Measurements from ENCODE around the gene FAM228B. TPM values are rescaled to one million over a fixed set of nuclear protein-coding genes. Genes with fewer than 3 reads are reported as not detected.

FAM228B gene
- total and polyA plus RNA-seq, 9 of the 15 experiments (the other 6 are each of a cell fraction or from before 2014, with no cell fraction given): 1.1 to 3.7 (median 2.6) TPM

DNA sequence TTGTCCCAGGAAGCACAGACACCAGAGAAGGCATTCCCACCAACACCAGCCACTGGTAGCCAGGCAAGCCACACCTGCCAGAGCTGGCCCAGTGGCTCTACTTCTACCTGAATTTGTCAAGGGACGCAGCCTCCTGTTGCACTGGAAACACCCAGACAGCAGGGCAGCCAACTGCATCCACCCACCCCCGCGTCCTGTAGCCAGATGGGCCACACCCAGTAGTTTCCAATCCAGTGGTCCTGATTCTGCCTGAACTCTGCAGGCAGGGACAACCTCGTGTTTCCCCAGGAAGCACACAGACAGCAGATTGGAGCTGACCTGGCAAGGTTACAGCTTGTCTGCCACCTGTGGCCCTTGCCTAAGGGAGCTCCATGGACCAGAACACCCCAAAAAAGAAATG, 18.4 kb upstream of the FAM228B start:
- no peaks in the 10 kb centered on the region for H3K79me2 ChIP-seq (ENCODE audit: control insufficient read depth, insufficient read depth, low read length)
- CTCF ChIA-PET (ENCODE audit: low intra/inter-chr PET ratio): no interaction called here
- H3K27me3 ChIP-seq (ENCODE audit: control insufficient read depth in 2 of 2, insufficient read depth in 2 of 2, low read length in 2 of 2): peaks cover 0 to 6% of the 10 kb centered on the region in 2 experiments; a peak in 1 of 5 replicates
- H3K27ac ChIP-seq (ENCODE audit: extremely low read depth, low read depth, low read length): no peak overlapping the region
- no peak overlapping the region for H2AFZ ChIP-seq (ENCODE audit: low read depth, low read length)
- BruUV-seq (replicated peaks): no TSS peak
- DNase-seq (ENCODE audit: extremely low read depth in 1 of 4, low spot score in 3 of 4) (no peak), ATAC-seq (peak; percentile 65), FAIRE-seq (no peak)
- peaks cover 0 to 4% of the 10 kb centered on the region in 2 experiments; a peak in 2 of 5 replicates for H3K4me1 ChIP-seq (replicated peaks in 1 of 2; ENCODE audit: control insufficient read depth in 2 of 2, insufficient read depth in 2 of 2, low read length in 2 of 2)
- H3K9me3 ChIP-seq (replicated peaks; ENCODE audit: control insufficient read depth, insufficient read depth, low read depth, low read length): no peaks in the 10 kb centered on the region
- POLR2A ChIA-PET: interaction anchor here (0.6 kb wide), 1 partner anchor 1483 kb away, joined by 4 read pairs; no protein-coding TSS in a partner anchor
- in situ Hi-C loops (cut with MboI): no loop called here
- H3K36me3 ChIP-seq (ENCODE audit: control insufficient read depth, insufficient read depth, low read length): no peaks in the 10 kb centered on the region
- H3K4me3 ChIP-seq: no peak overlapping the region
- 4% methylated on average over 4 of the region's 4 CpGs for WGBS (ENCODE audit: insufficient coverage, low coverage, missing lambda C conversion rate)
- intact Hi-C loops (cut with micrococcal nuclease): no loop called here
- no peaks in the 10 kb centered on the region for H4K20me1 ChIP-seq (replicated peaks; ENCODE audit: control insufficient read depth, insufficient read depth, low read length)
- no peak overlapping the region for H3K4me2 ChIP-seq (ENCODE audit: insufficient read depth, low read length)
- 0 out of 4 replicates have a peak overlapping the region, but pooled peaks of 1 of the 2 experiments have one; percentile 35 for H3K9ac ChIP-seq (ENCODE audit: insufficient read depth in 1 of 2, low read depth in 2 of 2, low read length in 2 of 2)
- no peaks in the 10 kb centered on the region for H3K9me1 ChIP-seq (ENCODE audit: control insufficient read depth, insufficient read depth, low read length)
- TF ChIP-seq, protein P1, sequence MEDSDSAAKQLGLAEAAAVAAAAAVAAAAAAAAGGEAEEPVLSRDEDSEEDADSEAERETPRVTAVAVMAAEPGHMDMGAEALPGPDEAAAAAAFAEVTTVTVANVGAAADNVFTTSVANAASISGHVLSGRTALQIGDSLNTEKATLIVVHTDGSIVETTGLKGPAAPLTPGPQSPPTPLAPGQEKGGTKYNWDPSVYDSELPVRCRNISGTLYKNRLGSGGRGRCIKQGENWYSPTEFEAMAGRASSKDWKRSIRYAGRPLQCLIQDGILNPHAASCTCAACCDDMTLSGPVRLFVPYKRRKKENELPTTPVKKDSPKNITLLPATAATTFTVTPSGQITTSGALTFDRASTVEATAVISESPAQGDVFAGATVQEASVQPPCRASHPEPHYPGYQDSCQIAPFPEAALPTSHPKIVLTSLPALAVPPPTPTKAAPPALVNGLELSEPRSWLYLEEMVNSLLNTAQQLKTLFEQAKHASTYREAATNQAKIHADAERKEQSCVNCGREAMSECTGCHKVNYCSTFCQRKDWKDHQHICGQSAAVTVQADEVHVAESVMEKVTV (CRISPR knock-in tag; IDR thresholded peaks at IDR 0.05): no peak
- TF ChIP-seq MED1 (CRISPR knock-in tag; IDR thresholded peaks at IDR 0.05; ENCODE audit: borderline replicate concordance): no peak
- TF ChIP-seq NFIX (CRISPR knock-in tag; IDR thresholded peaks at IDR 0.05; ENCODE audit: low read depth): no peak
- TF ChIP-seq, protein P2, sequence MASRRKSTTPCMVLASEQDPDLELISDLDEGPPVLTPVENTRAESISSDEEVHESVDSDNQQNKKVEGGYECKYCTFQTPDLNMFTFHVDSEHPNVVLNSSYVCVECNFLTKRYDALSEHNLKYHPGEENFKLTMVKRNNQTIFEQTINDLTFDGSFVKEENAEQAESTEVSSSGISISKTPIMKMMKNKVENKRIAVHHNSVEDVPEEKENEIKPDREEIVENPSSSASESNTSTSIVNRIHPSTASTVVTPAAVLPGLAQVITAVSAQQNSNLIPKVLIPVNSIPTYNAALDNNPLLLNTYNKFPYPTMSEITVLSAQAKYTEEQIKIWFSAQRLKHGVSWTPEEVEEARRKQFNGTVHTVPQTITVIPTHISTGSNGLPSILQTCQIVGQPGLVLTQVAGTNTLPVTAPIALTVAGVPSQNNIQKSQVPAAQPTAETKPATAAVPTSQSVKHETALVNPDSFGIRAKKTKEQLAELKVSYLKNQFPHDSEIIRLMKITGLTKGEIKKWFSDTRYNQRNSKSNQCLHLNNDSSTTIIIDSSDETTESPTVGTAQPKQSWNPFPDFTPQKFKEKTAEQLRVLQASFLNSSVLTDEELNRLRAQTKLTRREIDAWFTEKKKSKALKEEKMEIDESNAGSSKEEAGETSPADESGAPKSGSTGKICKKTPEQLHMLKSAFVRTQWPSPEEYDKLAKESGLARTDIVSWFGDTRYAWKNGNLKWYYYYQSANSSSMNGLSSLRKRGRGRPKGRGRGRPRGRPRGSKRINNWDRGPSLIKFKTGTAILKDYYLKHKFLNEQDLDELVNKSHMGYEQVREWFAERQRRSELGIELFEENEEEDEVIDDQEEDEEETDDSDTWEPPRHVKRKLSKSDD (conservative IDR thresholded peaks at IDR 0.05; ENCODE audit: low read length): no peak
- no peak for TF ChIP-seq ZNF121 (CRISPR knock-in tag; conservative IDR thresholded peaks at IDR 0.05)
- TF ChIP-seq, protein P3, sequence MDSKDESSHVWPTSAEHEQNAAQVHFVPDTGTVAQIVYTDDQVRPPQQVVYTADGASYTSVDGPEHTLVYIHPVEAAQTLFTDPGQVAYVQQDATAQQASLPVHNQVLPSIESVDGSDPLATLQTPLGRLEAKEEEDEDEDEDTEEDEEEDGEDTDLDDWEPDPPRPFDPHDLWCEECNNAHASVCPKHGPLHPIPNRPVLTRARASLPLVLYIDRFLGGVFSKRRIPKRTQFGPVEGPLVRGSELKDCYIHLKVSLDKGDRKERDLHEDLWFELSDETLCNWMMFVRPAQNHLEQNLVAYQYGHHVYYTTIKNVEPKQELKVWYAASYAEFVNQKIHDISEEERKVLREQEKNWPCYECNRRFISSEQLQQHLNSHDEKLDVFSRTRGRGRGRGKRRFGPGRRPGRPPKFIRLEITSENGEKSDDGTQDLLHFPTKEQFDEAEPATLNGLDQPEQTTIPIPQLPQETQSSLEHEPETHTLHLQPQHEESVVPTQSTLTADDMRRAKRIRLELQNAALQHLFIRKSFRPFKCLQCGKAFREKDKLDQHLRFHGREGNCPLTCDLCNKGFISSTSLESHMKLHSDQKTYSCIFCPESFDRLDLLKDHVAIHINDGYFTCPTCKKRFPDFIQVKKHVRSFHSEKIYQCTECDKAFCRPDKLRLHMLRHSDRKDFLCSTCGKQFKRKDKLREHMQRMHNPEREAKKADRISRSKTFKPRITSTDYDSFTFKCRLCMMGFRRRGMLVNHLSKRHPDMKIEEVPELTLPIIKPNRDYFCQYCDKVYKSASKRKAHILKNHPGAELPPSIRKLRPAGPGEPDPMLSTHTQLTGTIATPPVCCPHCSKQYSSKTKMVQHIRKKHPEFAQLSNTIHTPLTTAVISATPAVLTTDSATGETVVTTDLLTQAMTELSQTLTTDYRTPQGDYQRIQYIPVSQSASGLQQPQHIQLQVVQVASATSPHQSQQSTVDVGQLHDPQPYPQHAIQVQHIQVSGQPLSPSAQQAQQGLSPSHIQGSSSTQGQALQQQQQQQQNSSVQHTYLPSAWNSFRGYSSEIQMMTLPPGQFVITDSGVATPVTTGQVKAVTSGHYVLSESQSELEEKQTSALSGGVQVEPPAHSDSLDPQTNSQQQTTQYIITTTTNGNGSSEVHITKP (IDR thresholded peaks at IDR 0.05; ENCODE audit: partially characterized antibody): no peak
- no peak for TF ChIP-seq ZNF584 (CRISPR knock-in tag; IDR thresholded peaks at IDR 0.05; ENCODE audit: low read depth)
- TF ChIP-seq E2F3 (CRISPR knock-in tag; IDR thresholded peaks at IDR 0.05): no peak
- no peak for TF ChIP-seq ZKSCAN3 (CRISPR knock-in tag; IDR thresholded peaks at IDR 0.05)
- no peak for TF ChIP-seq TARDBP (IDR thresholded peaks at IDR 0.05)
- no peak for TF ChIP-seq GABPB1 (CRISPR knock-in tag; IDR thresholded peaks at IDR 0.05)
- TF ChIP-seq ZNF140 (CRISPR knock-in tag; IDR thresholded peaks at IDR 0.05): no peak
- no peak for TF ChIP-seq CSDE1 (IDR thresholded peaks at IDR 0.05)
